Keratinocyte (primary cell): ENCODE data around the gene CUL2. TPM values are rescaled to one million over a fixed set of nuclear protein-coding genes. Genes with fewer than 3 reads are reported as not detected.

Experiments used
- DNase-seq: peaks from one replicate; pipeline ENCODE4 v3.0.0-alpha.2; 2011; ENCODE audit warnings: low read depth, missing footprints, low spot score
- FAIRE-seq: peaks from 2 replicates; lab custom pipeline; 2011; peaks lifted over from hg19 to GRCh38; lab: Jason Lieb, UNC
- H2AFZ ChIP-seq: 2 replicates; pipeline ENCODE4 v1.6.0; 2012; ENCODE audit warnings: low read length, control low read depth, inconsistent platforms; ENCODE audit not compliant: control insufficient read depth
- H3K27ac ChIP-seq: 2 replicates; pipeline ENCODE4 v1.5.1; 2011; ENCODE audit warnings: low read length; ENCODE audit not compliant: control insufficient read depth, insufficient read depth
- H3K27me3 ChIP-seq: 3 replicates; pipeline ENCODE4 v1.6.0; 2011; ENCODE audit warnings: low read length; ENCODE audit not compliant: control insufficient read depth, insufficient read depth; ENCODE audit errors: extremely low read depth
- H3K36me3 ChIP-seq, 2 experiments: 2 replicates in 1 of 2; 3 replicates in 1 of 2; pipeline ENCODE4 v1.5.1; 2011; ENCODE audit warnings: low read length in 2 of 2, mild to moderate bottlenecking in 1 of 2; ENCODE audit not compliant: control insufficient read depth in 2 of 2, insufficient read depth in 2 of 2; ENCODE audit errors: extremely low read depth in 1 of 2
- H3K4me1 ChIP-seq: 3 replicates; pipeline ENCODE4 v1.5.1; 2011; ENCODE audit warnings: low read length; ENCODE audit not compliant: control insufficient read depth, insufficient read depth; ENCODE audit errors: extremely low read depth
- H3K4me2 ChIP-seq: 3 replicates; pipeline ENCODE4 v1.6.0; 2011; ENCODE audit warnings: low read depth, low read length; ENCODE audit not compliant: control insufficient read depth, insufficient read depth; ENCODE audit errors: extremely low read depth
- H3K4me3 ChIP-seq, 3 experiments: fragments of 200-600 bp in 1 of 3; sonication (generic) in 1 of 3; 2 replicates in 2 of 3; 3 replicates in 1 of 3; pipeline ENCODE4 v1.5.1; 2011 to 2016; ENCODE audit warnings: low read length in 3 of 3, mild to moderate bottlenecking in 3 of 3, control low read depth in 2 of 3, inconsistent platforms in 1 of 3, low read depth in 1 of 3, mixed read lengths in 1 of 3, mixed run types in 1 of 3, moderate library complexity in 1 of 3; ENCODE audit not compliant: control insufficient read depth in 2 of 3, insufficient read depth in 2 of 3; ENCODE audit errors: extremely low read depth in 1 of 3
- H3K79me2 ChIP-seq: 2 replicates; pipeline ENCODE4 v1.6.0; 2012; ENCODE audit warnings: low read length; ENCODE audit not compliant: control insufficient read depth, insufficient read depth
- H3K9ac ChIP-seq: 3 replicates; pipeline ENCODE4 v1.6.0; 2011; ENCODE audit warnings: low read length; ENCODE audit not compliant: control insufficient read depth, insufficient read depth; ENCODE audit errors: extremely low read depth
- H3K9me1 ChIP-seq: 3 replicates; pipeline ENCODE4 v1.6.0; 2011; ENCODE audit warnings: low read length; ENCODE audit not compliant: control insufficient read depth, insufficient read depth; ENCODE audit errors: extremely low read depth
- H3K9me3 ChIP-seq: 2 replicates; pipeline ENCODE4 v1.5.1; 2012; ENCODE audit warnings: low read depth, low read length; ENCODE audit not compliant: control insufficient read depth
- H4K20me1 ChIP-seq: 3 replicates; pipeline ENCODE4 v1.6.0; 2011; ENCODE audit warnings: low read length; ENCODE audit not compliant: control insufficient read depth, insufficient read depth; ENCODE audit errors: extremely low read depth
- CTCF ChIP-seq, 3 experiments: IDR thresholded peaks in 1 of 3; conservative IDR thresholded peaks in 1 of 3; optimal IDR thresholded peaks in 1 of 3; 2 replicates in 2 of 3; 3 replicates in 1 of 3; pipeline versions ENCODE3 to v1.5.1; 2011; ENCODE audit warnings: low read length in 3 of 3, mild to moderate bottlenecking in 3 of 3, moderate library complexity in 2 of 3, control low read depth in 1 of 3, inconsistent platforms in 1 of 3; ENCODE audit not compliant: insufficient read depth in 2 of 3; ENCODE audit errors: extremely low read depth in 1 of 3
- EZH2 ChIP-seq: IDR thresholded peaks from one replicate; pipeline ENCODE4 v1.6.1; 2012; ENCODE audit warnings: inconsistent platforms, mild to moderate bottlenecking, low read length, moderate library complexity
- dilution Hi-C: fragments of 300-500 bp; cut with MboI; formaldehyde crosslinking; loops from one replicate; pipeline ENCODE4 v1.7.0; 2020; ENCODE audit warnings: low sequenced_read_pairs; ENCODE audit not compliant: extremely low pct_ligation_motif_present
- polyA plus RNA-seq, 5 experiments: library from polyadenylated mRNA; depleted of rRNA in 3 of 5; stranded (reverse) in 3 of 5; stranded (forward) in 1 of 5; unstranded in 1 of 5; fragments of >200 nt; gene quantifications; 1 replicate in 1 of 5; 2 replicates in 3 of 5; 3 replicates in 1 of 5; pipeline versions ENCODE4 v1.2.1 to v1.2.3, GENCODE V29; 2011 to 2012; ENCODE audit warnings: missing spikeins in 2 of 5, low read depth in 1 of 5, low replicate concordance in 1 of 5

Gene CUL2
- polyA plus RNA-seq, 1 donor (not counting 4 experiments of a cell fraction or from before 2014, with no cell fraction given) = 39.7 TPM

- H3K9me1 ChIP-seq = no peaks in the 10 kb centered on the region
Observed at GRCh38 chr10:35042783-35043182, 47.4 kb downstream of the CUL2 start.

GRCh38 chr10:35041502-35041879 lies 48.6 kb downstream of the CUL2 start:
- Histone ChIP-seq H3K9me3 (no peaks in the 10 kb centered on the region), H3K27me3 (no peaks in the 10 kb centered on the region), H2AFZ (no peak overlapping the region), H3K27ac (no peak overlapping the region), H4K20me1 (no peaks in the 10 kb centered on the region), H3K36me3 (peaks cover 4 to 9% of the 10 kb centered on the region in 2 experiments), H3K4me2 (no peak overlapping the region), H3K79me2 (no peaks in the 10 kb centered on the region), H3K4me3 (no peak overlapping the region), H3K9ac (no peak overlapping the region), H3K9me1 (no peaks in the 10 kb centered on the region), H3K4me1 (peaks cover 15% of the 10 kb centered on the region)
- FAIRE-seq = peak; percentile 9
- TF ChIP-seq EZH2 = no peak
- no peak for TF ChIP-seq CTCF (optimal IDR thresholded peaks at IDR 0.05 in 1 of 3, IDR thresholded peaks at IDR 0.05 in 1 of 3, conservative IDR thresholded peaks at IDR 0.05 in 1 of 3; ENCODE audit: extremely low read depth in 1 of 3, insufficient read depth in 2 of 3, low read length in 3 of 3)
- DNase-seq = no peak
- dilution Hi-C loops = no loop called here

More at GRCh38 chr10:35042783-35043182, 47.4 kb downstream of the CUL2 start:
- TF ChIP-seq CTCF (optimal IDR thresholded peaks at IDR 0.05 in 1 of 3, IDR thresholded peaks at IDR 0.05 in 1 of 3, conservative IDR thresholded peaks at IDR 0.05 in 1 of 3; ENCODE audit: extremely low read depth in 1 of 3, insufficient read depth in 2 of 3, low read length in 3 of 3) (no peak), EZH2 (no peak)
- FAIRE-seq (no peak), DNase-seq (no peak)
- Histone ChIP-seq H3K9me3 (no peaks in the 10 kb centered on the region), H4K20me1 (no peaks in the 10 kb centered on the region), H3K36me3 (peaks cover 4 to 11% of the 10 kb centered on the region in 2 experiments), H3K27me3 (no peaks in the 10 kb centered on the region), H3K9ac (no peak overlapping the region), H3K4me1 (peaks cover 15% of the 10 kb centered on the region), H3K4me3 (no peak overlapping the region), H3K27ac (no peak overlapping the region), H3K4me2 (no peak overlapping the region), H2AFZ (no peak overlapping the region), H3K79me2 (no peaks in the 10 kb centered on the region)
- dilution Hi-C loops = no loop called here
